Measurements from ENCODE around the gene MAP3K2.

DNA sequence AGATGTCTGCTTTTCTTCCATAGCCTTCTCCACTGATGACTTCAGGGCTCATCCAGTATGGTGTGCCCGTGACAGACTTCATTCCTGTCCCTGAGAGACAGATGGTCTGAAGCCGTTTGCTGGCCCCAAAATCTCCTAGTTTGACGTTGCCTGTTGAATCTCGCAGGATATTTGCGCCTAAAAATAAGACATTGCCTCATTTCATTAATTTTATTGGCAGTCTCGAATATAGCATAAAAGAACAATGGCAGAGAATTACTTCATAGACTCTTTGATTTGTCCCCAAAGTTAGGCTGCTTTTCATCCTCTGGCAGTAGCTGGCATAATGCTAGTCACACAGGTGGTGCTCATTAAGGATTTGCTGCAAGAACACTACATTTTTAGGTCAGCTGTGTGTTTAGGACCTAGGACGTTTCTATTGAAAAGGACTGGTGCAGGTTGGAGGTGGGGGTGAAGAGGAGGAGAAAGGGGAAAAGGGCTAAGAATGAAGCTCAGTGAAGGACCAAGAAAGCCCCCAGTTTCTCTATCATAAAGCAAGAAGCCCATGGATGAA, 79.1 kb downstream of the MAP3K2 start:
- TF ChIP-seq CTCF (IDR thresholded peaks at IDR 0.05) (no peak), POLR2A (IDR thresholded peaks at IDR 0.05) (no peak)

Data from thyroid gland (tissue), 4 donors.